SK-N-SH (cell line): ENCODE data around the gene TTC17. TPM values are rescaled to one million over a fixed set of nuclear protein-coding genes. Genes with fewer than 3 reads are reported as not detected.

ENCODE experiments used
- CTCF ChIA-PET: fragments of 300-600, 350-600 bp; formaldehyde crosslinking; extraction: SDS; loops from one replicate; lab custom pipeline; 2021; lab: Yijun Ruan, JAX
- POLR2A ChIA-PET: fragments of 350-600 bp; sonication (Branson Sonifier 250); formaldehyde crosslinking; extraction: SDS; loops from one replicate; lab custom pipeline; 2020; ENCODE audit warnings: antibody characterized with exemption, inconsistent platforms; lab: Yijun Ruan, JAX
- DNase-seq: peaks from one replicate; pipeline ENCODE4 v3.0.0; 2012
- H2AFZ ChIP-seq: fragments of 200-600 bp; sonication (generic); 2 replicates; pipeline ENCODE4 v1.8.1; 2016; ENCODE audit warnings: antibody characterized with exemption, mild to moderate bottlenecking, low read depth
- H3F3A ChIP-seq: fragments of 200-600 bp; sonication (generic); replicated peaks from 2 replicates; pipeline ENCODE3; 2016; ENCODE audit warnings: antibody characterized with exemption, mild to moderate bottlenecking; ENCODE audit not compliant: insufficient read depth
- H3K27ac ChIP-seq, 2 experiments: fragments of 200-500 bp in 1 of 2; fragments of 200-600 bp in 1 of 2; sonication (Bioruptor generic) in 1 of 2; sonication (generic), shearing (Covaris generic) in 1 of 2; 2 replicates each; pipeline versions ENCODE4 v1.5.1 to v1.6.1; 2014 to 2016; ENCODE audit warnings: low read depth in 2 of 2, inconsistent platforms in 1 of 2, low read length in 1 of 2, mild to moderate bottlenecking in 1 of 2, mixed read lengths in 1 of 2
- H3K27me3 ChIP-seq: fragments of 200-600 bp; sonication (generic), shearing (Covaris generic); 2 replicates; pipeline ENCODE4 v1.6.1; 2016; ENCODE audit warnings: mixed run types; ENCODE audit not compliant: insufficient read depth
- H3K36me3 ChIP-seq, 2 experiments: fragments of 200-500 bp in 1 of 2; fragments of 200-600 bp in 1 of 2; sonication (Bioruptor generic) in 1 of 2; sonication (generic) in 1 of 2; replicated peaks in 1 of 2; 2 replicates each; pipeline versions ENCODE3 to v1.5.1; 2014 to 2016; ENCODE audit warnings: low read length in 1 of 2, mild to moderate bottlenecking in 1 of 2; ENCODE audit not compliant: insufficient read depth in 2 of 2, control insufficient read depth in 1 of 2
- H3K4me1 ChIP-seq, 2 experiments: fragments of 200-500 bp in 1 of 2; fragments of 200-600 bp in 1 of 2; sonication (Bioruptor generic) in 1 of 2; sonication (generic), shearing (Covaris generic) in 1 of 2; 2 replicates each; pipeline versions ENCODE4 v1.5.1 to v1.6.1; 2014 to 2016; ENCODE audit warnings: low read depth in 1 of 2, low read length in 1 of 2, mixed run types in 1 of 2; ENCODE audit not compliant: insufficient read depth in 2 of 2, control insufficient read depth in 1 of 2
- H3K4me2 ChIP-seq: fragments of 200-600 bp; sonication (generic), shearing (Covaris generic); 2 replicates; pipeline ENCODE4 v1.6.1; 2017; ENCODE audit warnings: mixed run types
- H3K4me3 ChIP-seq, 2 experiments: fragments of 200-500 bp in 1 of 2; fragments of 200-600 bp in 1 of 2; sonication (Bioruptor generic) in 1 of 2; sonication (generic), shearing (Covaris generic) in 1 of 2; 2 replicates each; pipeline versions ENCODE4 v1.5.1 to v1.8.1; 2014 to 2016; ENCODE audit warnings: low read depth in 2 of 2, inconsistent platforms in 1 of 2, low read length in 1 of 2, mild to moderate bottlenecking in 1 of 2, mixed read lengths in 1 of 2, moderate library complexity in 1 of 2
- H3K79me2 ChIP-seq: fragments of 200-600 bp; sonication (generic); 2 replicates; pipeline ENCODE4 v1.8.1; 2017; ENCODE audit warnings: mild to moderate bottlenecking; ENCODE audit not compliant: insufficient read depth
- H3K9ac ChIP-seq: fragments of 200-600 bp; sonication (generic); 2 replicates; pipeline ENCODE4 v1.6.1; 2017; ENCODE audit warnings: mixed run types
- H3K9me2 ChIP-seq: fragments of 200-600 bp; sonication (generic); 2 replicates; pipeline ENCODE4 v1.6.1; 2017; ENCODE audit warnings: mixed run types
- H3K9me3 ChIP-seq: fragments of 200-600 bp; sonication (generic); 2 replicates; pipeline ENCODE4 v1.6.1; 2017; ENCODE audit warnings: mixed run types, mild to moderate bottlenecking, moderate library complexity
- H4K20me1 ChIP-seq: fragments of 200-600 bp; sonication (generic); 2 replicates; pipeline ENCODE4 v1.6.1; 2017; ENCODE audit warnings: mild to moderate bottlenecking, mixed run types; ENCODE audit not compliant: insufficient read depth
- ELF1 ChIP-seq: IDR thresholded peaks from 2 replicates; pipeline ENCODE4 v1.4.0; 2012
- EZH2phosphoT487 ChIP-seq: fragments of 200-600 bp; sonication (generic); IDR thresholded peaks from 2 replicates; pipeline ENCODE4 v1.6.1; 2017; ENCODE audit warnings: low read depth, mixed run types, mild to moderate bottlenecking, antibody characterized with exemption, moderate library complexity, borderline replicate concordance
- FOSL2 ChIP-seq: IDR thresholded peaks from 2 replicates; pipeline ENCODE4 v1.4.0; 2012; ENCODE audit warnings: low read depth, mild to moderate bottlenecking, moderate library complexity, borderline replicate concordance
- FOXJ3 ChIP-seq: sonication (generic); formaldehyde crosslinking; IDR thresholded peaks from 2 replicates; pipeline ENCODE4 v1.5.1; 2020; ENCODE audit warnings: mild to moderate bottlenecking, missing genetic modification reagents
- FOXM1 ChIP-seq: IDR thresholded peaks from 2 replicates; pipeline ENCODE4 v1.4.0; 2012; ENCODE audit warnings: low read depth, mild to moderate bottlenecking
- GATA2 ChIP-seq: sonication (generic); formaldehyde crosslinking; IDR thresholded peaks from 2 replicates; pipeline ENCODE4 v1.5.0; 2020; ENCODE audit warnings: mild to moderate bottlenecking, missing genetic modification reagents
- IRF3 ChIP-seq: fragments of 150-350 bp; IDR thresholded peaks from 2 replicates; pipeline ENCODE4 v1.6.1; 2016; ENCODE audit warnings: mild to moderate bottlenecking, low read depth, low read length
- MAX ChIP-seq: IDR thresholded peaks from 2 replicates; pipeline ENCODE4 v1.4.0; 2012; ENCODE audit warnings: low read depth
- MEF2A ChIP-seq: IDR thresholded peaks from 2 replicates; pipeline ENCODE4 v1.4.0; 2012; ENCODE audit warnings: low read depth, borderline replicate concordance
- MXI1 ChIP-seq: IDR thresholded peaks from 2 replicates; pipeline ENCODE4 v1.6.1; 2012; ENCODE audit warnings: mild to moderate bottlenecking, low read depth, low read length, improper control_type of control experiment
- NFIC ChIP-seq: IDR thresholded peaks from 2 replicates; pipeline ENCODE4 v1.4.0; 2012; ENCODE audit warnings: borderline replicate concordance
- NRF1 ChIP-seq: IDR thresholded peaks from 2 replicates; pipeline ENCODE4 v1.6.1; 2012; ENCODE audit warnings: low read depth, mild to moderate bottlenecking, low read length
- RAD21 ChIP-seq: IDR thresholded peaks from 2 replicates; pipeline ENCODE4 v1.6.1; 2012; ENCODE audit warnings: mild to moderate bottlenecking, low read length
- TAF1 ChIP-seq: IDR thresholded peaks from 2 replicates; pipeline ENCODE4 v1.6.1; 2012; ENCODE audit warnings: low read depth, mild to moderate bottlenecking, low read length, moderate library complexity, borderline replicate concordance
- TCF12 ChIP-seq: IDR thresholded peaks from 2 replicates; pipeline ENCODE4 v1.4.0; 2012
- TEAD4 ChIP-seq: IDR thresholded peaks from 2 replicates; pipeline ENCODE4 v1.4.0; 2012; ENCODE audit warnings: mild to moderate bottlenecking, borderline replicate concordance; ENCODE audit not compliant: insufficient read depth
- YY1 ChIP-seq: IDR thresholded peaks from 2 replicates; pipeline ENCODE4 v1.4.0; 2012; ENCODE audit warnings: low read depth, mild to moderate bottlenecking
- ZBTB33 ChIP-seq: IDR thresholded peaks from 2 replicates; pipeline ENCODE4 v1.4.0; 2012; ENCODE audit warnings: low read depth, borderline replicate concordance
- WGBS: methylation state at CpG from one replicate; pipeline ENCODE4 v1.1.6; 2017; ENCODE audit warnings: low lambda C conversion rate; 5-methylcytosine and 5-hydroxymethylcytosine counted together
- polyA plus RNA-seq, 3 experiments: library from polyadenylated mRNA; depleted of rRNA; stranded (reverse); fragments of >200 nt; gene quantifications; 2 replicates each; pipeline ENCODE4 v1.2.3, GENCODE V29; 2012
- TF ChIP-seq, protein P1 (sequence below): IDR thresholded peaks from 2 replicates; pipeline ENCODE4; 2012
- TF ChIP-seq, protein P2 (sequence below): IDR thresholded peaks from 2 replicates; pipeline ENCODE4 v1.4.0; 2012; ENCODE audit warnings: low read depth, borderline replicate concordance

TTC17 gene
- polyA plus RNA-seq, 1 of the 3 experiments (the other 2 are of a cell fraction): 66.0 TPM

- no peaks in the 10 kb centered on the region for H3K36me3 ChIP-seq
- no peak overlapping the region for H2AFZ ChIP-seq
- H3K9me3 ChIP-seq: no peaks in the 10 kb centered on the region
- H3K4me3 ChIP-seq: no peak overlapping the region
- H3K79me2 ChIP-seq: no peaks in the 10 kb centered on the region
- DNase-seq: no peak
- 18% methylated on average over 14 of the region's 14 CpGs for WGBS
- H4K20me1 ChIP-seq: no peaks in the 10 kb centered on the region
- H3K4me1 ChIP-seq: no peaks in the 10 kb centered on the region
- no peak overlapping the region for H3K9ac ChIP-seq
- H3F3A ChIP-seq: no peaks in the 10 kb centered on the region
- H3K27ac ChIP-seq: no peak overlapping the region
- H3K9me2 ChIP-seq: no peaks in the 10 kb centered on the region
- TF ChIP-seq EZH2phosphoT487 (no peak), NRF1 (no peak), MAX (no peak), FOSL2 (no peak), TCF12 (no peak), MXI1 (no peak), FOXJ3 (CRISPR knock-in tag) (no peak), ZBTB33 (no peak)
- TF ChIP-seq, protein P1, sequence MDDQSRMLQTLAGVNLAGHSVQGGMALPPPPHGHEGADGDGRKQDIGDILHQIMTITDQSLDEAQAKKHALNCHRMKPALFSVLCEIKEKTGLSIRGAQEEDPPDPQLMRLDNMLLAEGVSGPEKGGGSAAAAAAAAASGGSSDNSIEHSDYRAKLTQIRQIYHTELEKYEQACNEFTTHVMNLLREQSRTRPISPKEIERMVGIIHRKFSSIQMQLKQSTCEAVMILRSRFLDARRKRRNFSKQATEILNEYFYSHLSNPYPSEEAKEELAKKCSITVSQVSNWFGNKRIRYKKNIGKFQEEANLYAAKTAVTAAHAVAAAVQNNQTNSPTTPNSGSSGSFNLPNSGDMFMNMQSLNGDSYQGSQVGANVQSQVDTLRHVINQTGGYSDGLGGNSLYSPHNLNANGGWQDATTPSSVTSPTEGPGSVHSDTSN: no peak
- no peaks in the 10 kb centered on the region for H3K27me3 ChIP-seq
- no peak overlapping the region for H3K4me2 ChIP-seq
- POLR2A ChIA-PET: no interaction called here
- CTCF ChIA-PET: interaction anchor here (1.1 to 1.4 kb wide), 3 partner anchors 29 to 314 kb away, joined by 3 to 4 read pairs (median 3); no protein-coding TSS in a partner anchor
These were observed 179.3 kb downstream of the TTC17 start for GRCh38 chr11:43537833-43538615.

- no peaks in the 10 kb centered on the region for H3K9me3 ChIP-seq
- no peaks in the 10 kb centered on the region for H3F3A ChIP-seq
- H3K4me3 ChIP-seq: no peak overlapping the region
- no peak for DNase-seq
- H3K36me3 ChIP-seq: no peaks in the 10 kb centered on the region
- 31% methylated on average over 2 of the region's 2 CpGs for WGBS
- no peaks in the 10 kb centered on the region; a peak in 1 of 4 replicates for H3K4me1 ChIP-seq
- H3K9ac ChIP-seq: no peak overlapping the region
- ChIA-PET POLR2A (no interaction called here), CTCF (interaction anchor here (0.6 to 1.6 kb wide), 3 partner anchors 25 to 82 kb away, joined by 3 read pairs; no protein-coding TSS in a partner anchor)
- no peak overlapping the region for H2AFZ ChIP-seq
- H3K27me3 ChIP-seq: no peaks in the 10 kb centered on the region
- no peak overlapping the region for H3K27ac ChIP-seq
- no peaks in the 10 kb centered on the region for H3K79me2 ChIP-seq
- no peaks in the 10 kb centered on the region for H3K9me2 ChIP-seq
- H3K4me2 ChIP-seq: no peak overlapping the region
- no peaks in the 10 kb centered on the region for H4K20me1 ChIP-seq
- no peak for TF ChIP-seq TEAD4
- TF ChIP-seq MAX: no peak
- TF ChIP-seq FOXM1: no peak
- TF ChIP-seq IRF3: no peak
- TF ChIP-seq ELF1: no peak
- TF ChIP-seq MEF2A: no peak
- TF ChIP-seq, protein P2, sequence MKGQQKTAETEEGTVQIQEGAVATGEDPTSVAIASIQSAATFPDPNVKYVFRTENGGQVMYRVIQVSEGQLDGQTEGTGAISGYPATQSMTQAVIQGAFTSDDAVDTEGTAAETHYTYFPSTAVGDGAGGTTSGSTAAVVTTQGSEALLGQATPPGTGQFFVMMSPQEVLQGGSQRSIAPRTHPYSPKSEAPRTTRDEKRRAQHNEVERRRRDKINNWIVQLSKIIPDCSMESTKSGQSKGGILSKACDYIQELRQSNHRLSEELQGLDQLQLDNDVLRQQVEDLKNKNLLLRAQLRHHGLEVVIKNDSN: no peak
- no peak for TF ChIP-seq RAD21
- TF ChIP-seq YY1: no peak
- no peak for TF ChIP-seq NRF1
- TF ChIP-seq TAF1: no peak
- no peak for TF ChIP-seq TCF12
- TF ChIP-seq NFIC: no peak
- TF ChIP-seq GATA2: no peak
These were observed 183.3 kb downstream of the TTC17 start for GRCh38 chr11:43541993-43542392.
